HG03280 (cell line): ENCODE results near the gene DPYD.

Experiments
- ATAC-seq: cut with Tn5 transposase; IDR thresholded peaks from one replicate; pipeline ENCODE4 v1.9.1; 2021; ENCODE audit warnings: mild to moderate bottlenecking, moderate library complexity; ENCODE audit not compliant: unreplicated experiment

Gene DPYD

DNA sequence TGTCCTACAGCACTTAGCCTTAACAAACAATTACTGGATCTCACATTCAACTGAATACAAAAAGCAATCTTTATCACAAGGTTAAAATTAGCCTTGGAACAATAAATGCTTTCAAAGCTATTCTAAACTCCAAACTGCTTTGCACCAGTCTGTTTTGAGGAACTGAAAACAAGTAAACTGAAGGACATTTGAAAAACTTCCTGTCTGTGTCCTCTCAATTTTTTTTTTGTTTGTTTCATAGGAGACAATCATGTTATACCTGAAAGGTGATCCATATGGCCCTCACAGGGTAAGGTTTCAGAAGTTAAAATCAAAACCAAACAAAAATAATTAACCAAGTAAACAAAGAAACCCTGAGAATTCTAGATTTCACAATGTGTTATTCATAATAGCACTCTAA is 459.1 kb downstream of the DPYD start:
- ATAC-seq = peak; percentile 94

DNA sequence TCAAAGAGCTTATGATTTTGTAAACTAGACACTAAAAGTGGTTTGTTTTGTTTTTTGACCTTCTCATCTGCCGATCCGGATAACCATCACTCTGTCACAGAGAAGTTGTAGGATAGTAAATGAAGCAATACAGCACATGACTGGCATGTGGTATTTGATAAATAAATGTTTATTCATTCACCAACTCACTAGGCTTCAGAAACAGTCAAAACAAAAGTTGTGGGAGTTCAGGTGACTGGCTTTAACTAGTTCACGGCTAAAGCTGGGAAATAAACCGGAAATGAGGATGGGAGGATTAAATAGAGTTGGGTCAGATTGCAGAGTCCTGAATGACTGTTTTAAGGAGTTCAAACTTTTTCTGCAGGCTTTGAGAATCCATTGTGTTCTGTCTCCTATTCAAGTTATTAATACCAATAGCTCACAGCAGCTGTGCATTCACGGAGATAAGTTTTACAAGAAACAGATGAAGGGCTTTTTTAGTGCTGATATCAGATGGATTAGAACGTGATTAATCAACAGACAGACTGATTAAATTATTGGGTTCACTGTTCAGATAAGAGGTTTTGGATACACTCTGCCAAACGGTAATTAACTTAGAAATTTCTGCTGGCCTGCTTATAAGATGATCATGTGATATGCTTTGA is 463.3 kb downstream of the DPYD start:
- ATAC-seq = no peak

DNA sequence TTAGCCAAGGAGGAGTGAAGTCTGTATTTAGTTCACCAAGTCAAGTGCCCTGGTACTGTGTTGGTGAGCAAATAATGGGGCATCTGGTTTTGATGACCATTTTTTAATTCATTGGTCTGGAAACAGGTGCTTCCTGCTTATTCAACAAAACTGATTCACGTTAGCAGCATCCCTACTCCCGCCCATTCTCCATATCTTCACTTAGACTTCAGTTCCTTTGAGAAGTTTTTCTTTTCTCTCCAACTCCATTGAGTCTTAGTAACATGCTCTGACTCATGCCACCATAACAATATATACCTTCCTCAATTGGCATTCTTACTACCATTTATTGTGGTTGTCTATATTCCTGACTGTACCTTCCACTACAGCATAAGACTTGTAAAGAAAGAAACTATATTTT is 468.9 kb downstream of the DPYD start:
- no peak for ATAC-seq

DNA sequence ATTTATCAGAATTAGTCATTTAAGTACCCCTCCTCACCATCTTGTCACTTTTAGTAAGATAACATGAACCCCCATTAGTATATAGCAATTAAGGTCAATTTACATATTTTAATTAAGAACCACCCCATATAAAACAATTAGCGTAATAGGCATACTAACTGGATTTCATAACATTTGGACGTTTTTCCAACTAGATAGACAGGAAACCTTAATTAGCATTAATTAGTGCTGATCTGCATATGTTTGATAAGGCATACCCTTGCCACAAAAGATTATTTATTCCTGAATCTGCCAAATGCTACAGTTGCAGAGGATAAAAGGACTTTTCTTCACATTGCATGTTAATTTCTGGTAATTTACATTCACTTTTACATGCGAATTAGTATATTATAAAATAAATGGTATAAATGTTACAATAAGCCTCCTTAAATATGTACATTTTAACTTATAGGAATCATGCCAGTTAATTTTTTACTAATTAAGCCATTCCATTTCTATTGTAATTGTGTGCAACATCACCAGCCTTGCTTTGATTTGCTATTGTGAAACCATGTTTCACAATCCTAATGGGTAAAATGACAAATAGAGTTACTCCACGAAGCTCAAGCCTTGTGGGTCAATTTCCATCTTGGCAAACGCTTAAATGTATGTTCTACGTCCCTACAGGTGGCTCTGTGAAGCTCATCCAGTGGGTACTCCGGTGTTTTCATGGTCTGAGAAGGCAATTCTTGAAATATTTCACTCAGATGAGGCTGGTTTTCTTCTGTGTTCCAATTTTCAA is 469.6 kb downstream of the DPYD start:
- no peak for ATAC-seq

DNA sequence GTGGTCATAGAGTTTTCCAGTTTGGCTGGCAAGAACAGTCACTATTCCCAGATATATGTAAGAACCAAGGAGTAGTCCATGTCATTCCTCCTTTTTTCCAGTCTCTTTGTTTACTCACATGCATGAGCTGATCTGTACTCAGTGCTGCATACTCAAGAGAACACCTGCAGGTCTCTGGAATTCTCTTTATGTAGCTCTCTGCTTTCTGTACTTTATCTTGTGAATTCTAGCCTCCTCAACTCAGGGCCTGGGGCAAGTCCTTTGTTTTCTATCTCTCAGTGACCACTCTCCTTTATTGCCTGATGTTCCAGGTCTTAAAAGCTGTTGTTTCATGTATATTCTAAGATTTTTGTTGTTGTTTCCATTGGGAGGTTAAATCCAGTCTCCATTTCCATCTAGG is 478.9 kb downstream of the DPYD start:
- no peak for ATAC-seq

DNA sequence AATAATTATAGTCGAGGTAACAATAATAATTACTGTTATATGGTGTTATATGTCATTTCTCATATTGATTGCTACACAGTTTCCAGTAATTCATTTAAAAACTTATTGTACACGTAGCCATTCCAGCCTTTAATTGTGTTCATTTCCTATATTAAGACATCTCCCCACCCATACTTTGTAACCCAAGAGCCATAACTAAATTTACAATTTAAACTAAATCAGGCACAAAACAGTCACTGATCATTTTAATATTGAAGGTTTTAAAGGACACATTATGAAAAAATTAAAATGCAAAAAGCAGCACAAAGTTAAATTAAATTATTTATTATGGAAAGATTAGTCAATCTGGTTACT is 487.0 kb downstream of the DPYD start:
- no peak for ATAC-seq

DNA sequence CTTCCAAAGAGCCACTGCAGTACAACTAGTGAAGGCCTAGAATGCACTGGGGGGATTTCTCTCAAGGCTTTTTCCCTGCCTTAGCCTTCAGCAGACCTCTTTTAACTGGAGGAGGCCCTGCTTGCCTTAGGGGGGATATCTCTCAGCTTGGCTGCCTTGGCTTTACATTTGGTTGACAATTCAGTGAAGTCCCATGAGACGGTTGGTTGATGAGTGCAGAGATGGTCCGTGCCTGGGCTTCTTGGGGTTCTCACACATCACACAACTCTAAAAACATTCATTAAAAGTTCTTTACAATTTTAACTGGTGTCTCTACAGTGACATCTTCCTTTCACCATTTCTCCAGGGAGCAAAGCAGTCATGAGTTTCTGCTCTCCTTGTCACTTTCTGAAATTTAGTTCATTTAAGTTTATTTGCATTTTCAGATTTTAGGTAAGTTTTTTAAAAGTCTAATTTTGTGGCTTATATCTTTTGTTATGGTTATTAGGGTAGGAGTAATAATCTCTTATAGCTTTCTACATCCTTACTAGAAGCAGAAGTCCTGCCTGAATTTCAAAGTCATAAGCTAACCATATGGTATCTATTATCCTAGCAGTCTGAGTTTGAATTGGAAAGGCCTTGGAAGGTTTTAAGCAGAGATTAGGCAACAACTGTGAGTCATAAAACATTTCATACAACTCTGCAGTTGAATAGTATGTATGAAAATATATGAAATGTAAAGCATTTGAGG is 487.6 kb downstream of the DPYD start:
- no peak for ATAC-seq

DNA sequence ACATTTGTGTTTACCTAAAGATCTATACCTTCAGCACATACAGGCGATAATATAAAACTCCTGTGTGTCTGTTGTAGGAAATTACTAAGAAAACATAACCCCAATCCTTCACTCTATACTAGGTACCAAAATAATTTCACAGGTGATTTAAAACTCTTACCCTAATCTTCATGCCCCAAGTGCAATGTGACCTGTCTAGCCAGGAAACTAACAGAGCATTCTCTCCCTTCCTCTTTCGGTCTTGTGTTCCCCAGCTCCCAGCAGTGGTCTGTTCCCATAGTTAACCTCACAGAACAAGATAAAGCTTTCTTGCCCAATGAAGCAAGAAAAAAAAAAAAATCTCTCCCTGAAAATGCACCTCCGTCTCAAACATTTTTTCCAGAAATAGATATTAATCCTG is 493.5 kb downstream of the DPYD start:
- no peak for ATAC-seq

DNA sequence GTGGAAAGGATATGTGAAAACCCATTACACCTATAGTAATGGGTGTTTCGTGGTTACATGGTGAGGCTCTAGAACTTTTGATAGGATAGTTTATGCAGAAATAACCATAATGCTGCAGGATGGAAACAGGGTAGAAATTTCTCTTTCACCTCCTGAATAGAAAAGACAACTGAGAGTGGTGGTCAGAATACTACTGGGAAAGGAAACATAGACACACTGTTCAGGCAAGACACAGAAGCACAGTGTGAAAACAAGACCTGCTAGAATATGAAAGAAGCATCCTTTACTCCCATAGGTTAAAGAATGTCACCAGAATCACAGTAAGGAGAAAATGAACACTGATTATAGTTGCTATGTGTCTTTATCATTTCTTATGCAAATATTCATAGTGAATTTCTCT is 496.6 kb downstream of the DPYD start:
- ATAC-seq = no peak

DNA sequence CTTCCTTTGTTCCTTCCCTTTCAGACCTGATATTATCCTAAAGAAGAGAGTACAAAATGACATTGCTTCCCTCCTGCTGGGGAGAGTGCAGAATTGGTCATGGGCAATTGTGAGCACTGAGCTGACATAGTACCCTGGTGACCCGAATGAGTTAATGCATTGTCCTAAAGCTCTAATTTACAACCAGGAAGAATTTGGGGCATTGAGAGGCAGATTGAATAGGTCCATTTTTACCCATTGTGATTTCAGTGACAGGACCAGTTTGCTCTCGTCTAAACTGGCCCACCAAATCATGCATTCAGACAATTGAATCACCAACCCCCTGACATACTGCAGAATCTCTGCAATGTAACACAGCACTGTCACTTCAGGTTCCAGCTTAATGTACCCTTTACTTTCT is 497.4 kb downstream of the DPYD start:
- no peak for ATAC-seq

DNA sequence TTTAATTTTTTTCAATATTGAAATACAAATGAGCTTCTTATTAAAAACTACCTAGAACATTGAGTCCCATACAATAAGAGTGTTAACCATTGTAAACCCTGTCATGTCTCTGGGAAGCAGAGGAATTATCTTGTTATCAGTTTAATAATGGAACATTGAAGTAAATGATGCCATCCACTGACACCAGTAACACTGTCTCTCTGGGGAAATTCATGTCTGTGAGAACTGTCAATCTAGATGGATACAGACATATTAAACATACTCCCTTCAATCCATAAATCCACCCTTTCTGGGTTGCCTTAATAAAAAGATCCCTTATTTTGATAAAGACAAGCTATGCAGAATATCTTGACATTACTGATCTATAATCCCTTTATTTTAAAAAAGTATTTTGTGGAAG is 503.2 kb downstream of the DPYD start:
- ATAC-seq = no peak

DNA sequence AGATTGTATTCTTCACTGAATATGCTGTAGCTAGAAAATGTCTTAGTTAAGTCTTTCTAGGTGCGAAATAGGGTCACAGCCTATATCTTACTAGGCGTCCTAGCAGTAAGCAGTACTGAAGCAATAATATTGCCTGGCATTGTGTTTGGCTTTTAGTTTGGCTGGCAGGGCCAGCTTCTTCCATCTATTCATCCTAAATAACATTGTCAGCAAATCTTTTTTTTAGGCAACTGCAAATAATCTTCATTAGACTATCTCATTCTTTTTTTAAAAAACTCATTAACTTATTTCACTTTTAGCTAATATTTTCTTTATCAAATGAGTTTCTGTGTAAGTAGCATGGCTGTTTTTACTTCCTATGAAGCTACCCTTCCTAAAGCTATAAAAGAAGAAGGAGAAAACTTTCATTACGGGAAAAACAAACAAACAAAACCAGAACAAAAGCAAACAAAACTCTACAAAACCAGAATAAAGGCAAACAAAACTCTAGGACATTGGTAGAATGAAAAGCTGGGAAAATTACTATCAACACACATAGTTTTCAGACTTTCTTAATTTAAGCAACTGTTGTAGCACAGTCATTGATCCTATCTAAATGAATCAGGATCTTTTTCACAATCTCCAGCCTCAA is 506.0 kb downstream of the DPYD start:
- no peak for ATAC-seq

DNA sequence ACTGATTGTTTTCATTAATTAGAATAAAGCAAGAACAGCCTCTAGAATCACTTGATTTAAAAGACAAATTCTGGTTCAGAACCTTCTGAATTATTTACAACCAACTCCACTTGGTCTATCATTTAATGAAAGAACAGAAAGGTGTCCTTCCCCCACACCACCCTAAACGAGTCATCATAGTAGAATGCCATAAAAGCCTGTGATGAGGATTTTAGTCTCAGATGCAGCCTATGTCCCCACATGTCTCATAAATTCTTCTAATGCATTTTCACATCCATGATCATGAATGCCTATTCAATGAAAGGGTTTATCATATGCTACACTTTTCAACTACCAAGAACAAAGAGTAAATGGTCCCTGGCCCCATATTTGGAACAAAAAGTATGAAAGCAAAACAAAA is 508.1 kb downstream of the DPYD start:
- no peak for ATAC-seq

DNA sequence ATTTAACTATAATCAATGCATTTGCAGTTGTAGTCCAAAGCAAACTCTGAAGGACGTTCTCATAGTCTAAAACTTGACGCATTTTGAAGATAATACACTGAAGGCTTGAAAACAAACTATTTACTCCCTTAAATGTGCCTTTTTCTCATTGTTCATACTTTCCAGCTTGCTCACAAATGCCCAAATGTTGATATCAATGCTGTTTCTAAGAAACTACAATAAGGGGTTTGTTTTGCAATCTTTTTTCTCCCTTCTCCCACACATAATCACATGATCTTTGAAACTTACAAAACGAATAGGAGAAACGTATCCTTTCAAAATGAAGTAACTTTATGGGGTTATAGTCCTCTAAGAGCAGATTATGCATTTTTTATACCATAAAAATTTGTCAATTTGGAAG is 508.7 kb downstream of the DPYD start:
- no peak for ATAC-seq

DNA sequence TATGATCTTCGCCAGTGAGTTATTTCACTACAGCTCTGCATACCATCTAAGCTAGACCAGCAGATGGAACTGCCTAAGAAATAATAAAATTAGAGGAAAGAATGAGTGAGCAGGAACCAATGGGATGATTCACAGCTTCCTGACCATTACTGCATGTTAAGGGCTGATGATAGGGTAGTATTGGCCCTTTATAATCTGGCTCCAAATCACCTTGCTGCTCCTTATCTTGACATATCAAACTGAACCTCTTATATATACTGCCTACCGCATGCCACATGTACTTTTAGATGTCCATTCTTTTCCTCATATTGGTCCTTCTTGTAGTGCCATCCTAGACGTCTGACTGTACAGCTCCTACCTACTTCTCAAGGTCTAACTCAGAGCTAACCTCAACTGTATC is 524.4 kb downstream of the DPYD start:
- no peak for ATAC-seq

DNA sequence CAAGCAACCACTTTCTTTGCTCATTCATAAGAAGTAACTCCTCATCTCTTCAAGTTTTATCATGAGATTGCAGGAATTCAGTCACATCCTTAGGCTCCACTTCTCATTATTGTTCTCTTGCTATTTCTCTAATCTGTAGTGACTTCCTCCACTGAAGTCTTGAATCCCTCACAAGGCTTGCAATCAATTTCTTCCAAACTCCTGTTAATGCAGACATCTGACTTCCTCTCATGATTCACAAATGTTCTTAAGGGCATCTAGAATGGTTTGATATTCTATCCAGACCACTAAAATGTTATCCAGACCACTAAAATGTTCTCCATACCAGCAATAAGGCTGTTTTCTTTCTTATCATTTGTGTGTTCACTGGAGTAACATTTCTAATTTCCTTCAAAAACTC is 528.1 kb downstream of the DPYD start:
- no peak for ATAC-seq

DNA sequence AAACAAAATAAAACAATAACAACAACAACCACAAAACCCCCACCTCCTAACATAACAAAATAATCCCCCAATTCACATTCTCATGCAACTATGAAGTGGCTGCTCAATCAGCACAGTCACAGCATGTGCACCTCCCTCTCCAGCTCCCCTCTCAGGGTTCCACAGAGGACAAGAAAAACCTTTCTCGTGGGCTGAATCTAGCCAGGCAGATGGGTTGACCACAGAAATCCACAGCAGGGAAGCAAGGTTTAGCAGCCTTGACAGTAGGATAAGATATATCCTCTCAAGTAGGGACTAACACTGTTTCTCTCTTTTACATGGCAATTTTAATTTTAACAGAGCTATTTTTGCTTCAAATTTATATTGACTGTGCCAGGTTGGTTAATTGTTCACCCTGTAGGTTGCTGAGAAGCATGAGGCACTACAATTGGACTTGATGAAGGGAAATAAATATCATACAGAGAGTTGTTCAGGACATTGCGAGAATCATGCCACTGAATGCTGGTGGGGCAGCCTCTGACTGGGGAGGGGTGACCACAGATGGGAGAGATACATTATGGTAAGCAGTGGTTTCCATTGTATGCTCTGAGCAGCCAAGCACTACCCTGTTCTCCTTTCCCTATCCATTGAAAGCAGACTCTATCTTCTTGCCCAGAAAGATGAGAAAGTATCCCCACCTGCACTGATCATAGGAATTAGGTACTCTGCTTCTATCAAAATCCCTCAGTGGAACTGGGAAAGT is 535.1 kb downstream of the DPYD start:
- ATAC-seq = no peak

DNA sequence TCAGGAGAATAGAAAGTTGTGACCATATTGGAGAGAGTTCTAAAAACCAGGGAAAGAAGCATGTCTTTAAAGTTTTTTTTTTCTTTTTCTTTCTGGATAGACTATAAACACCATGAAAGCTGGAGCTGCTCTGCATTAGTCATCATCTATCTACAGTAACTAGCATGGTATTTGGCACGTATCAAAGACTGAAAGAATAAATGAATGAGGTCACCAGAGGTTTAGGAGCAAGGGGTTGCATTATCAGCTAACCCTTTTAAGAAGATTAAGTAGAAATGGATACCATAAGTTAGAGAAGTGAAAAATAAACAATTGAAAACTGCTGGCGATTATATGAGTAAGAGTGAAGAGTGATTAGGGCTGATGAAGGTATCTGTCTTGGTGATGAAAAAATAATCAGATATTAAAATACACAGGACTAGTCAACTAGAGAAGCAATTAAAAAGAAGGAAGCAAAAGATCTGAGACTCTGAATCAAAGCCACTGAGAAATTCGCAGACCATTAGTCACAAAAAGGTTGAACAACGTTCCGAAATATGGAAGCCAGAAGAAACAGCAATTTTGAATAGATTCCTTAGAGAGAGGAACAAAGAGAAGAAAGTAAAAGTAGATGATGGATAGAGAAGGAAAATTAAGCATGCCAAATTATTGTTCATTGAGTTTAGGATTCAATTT is 536.4 kb downstream of the DPYD start:
- ATAC-seq = no peak

DNA sequence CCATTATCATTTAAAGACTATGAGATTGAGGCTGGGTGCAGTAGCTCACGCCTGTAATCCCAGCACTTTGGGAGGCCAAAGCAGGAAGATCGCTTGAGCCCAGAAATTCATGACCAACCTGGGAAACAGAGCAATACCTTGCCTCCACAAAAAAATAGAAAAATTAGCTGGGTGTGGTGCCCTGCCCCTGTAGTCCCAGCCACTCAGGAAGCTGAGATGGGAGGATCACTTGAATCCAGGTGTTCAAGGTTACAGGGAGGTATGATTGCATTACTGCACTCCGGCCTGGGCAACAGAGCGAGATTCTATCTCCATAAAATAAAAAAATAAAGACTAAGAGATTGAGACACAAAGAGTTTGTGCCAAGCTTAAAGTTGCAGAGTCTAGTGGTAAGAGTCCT is 537.0 kb downstream of the DPYD start:
- no peak for ATAC-seq

DNA sequence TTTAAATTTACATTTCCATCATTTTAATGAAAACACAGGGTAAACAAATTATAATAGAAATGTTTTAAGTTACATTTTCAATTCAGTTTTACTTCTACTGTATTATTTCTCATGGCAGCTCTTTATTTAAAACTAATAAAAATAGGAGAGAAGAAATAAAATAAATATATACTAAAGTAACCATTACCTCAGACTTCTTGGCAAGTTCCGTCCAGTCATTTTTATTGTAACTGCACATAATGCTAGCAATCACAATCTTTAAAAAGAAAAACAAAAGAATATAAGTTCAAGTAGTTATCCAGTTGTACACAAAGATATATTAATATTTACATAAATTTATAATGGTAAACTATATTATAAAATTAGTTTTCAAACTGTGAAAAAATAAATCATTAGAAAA is 538.6 kb downstream of the DPYD start:
- ATAC-seq = no peak
